Stimulated activated CD8-positive, alpha-beta memory T cell treated with anti-CD3 and anti-CD28 coated beads, Interleukin-7, amount 100 ng/mL, for 4 hours (primary cell): ENCODE results near the gene TUBGCP2.

Source experiments
- DNase-seq, 2 donors: peaks; one replicate each; pipeline ENCODE4 v3.0.0-alpha.2; 2020; ENCODE audit warnings: low read depth in 2 of 2

The TUBGCP2 gene

GRCh38 chr10:133278577-133279265, 30.0 kb downstream of the TUBGCP2 start:
- peak in 1 of 2 donors; percentile 67 for DNase-seq

DNA sequence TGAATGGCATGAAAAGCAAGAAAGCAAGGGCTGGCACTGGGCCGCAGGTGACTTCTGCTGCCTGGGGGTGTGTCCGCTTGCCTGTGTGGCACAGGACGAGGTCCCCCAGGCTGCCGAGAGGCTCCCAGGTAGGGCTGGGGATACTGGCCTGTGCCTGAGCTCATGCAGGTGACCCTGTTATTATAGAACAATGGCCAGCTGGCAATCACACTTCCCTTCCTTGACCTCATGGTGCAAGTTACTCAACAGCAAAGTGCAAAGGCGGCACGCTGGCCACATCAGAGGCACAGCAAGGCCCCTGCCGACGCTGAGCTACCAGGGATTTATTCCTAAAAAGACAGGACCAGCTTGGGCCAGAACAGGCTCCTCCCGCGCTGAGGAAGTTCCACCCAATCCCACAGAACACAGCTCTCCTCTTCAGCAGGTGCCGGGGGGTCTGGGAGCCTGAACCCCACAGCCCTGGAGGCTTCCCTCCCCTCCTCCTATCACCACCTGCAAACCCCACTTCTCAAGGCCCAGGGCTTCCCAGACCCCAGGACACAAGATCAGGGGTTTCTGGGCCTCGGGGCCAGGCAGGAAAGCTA, 30.6 kb downstream of the TUBGCP2 start:
- no peak for DNase-seq

GRCh38 chr10:133277277-133277992, 31.2 kb downstream of the TUBGCP2 start:
- DNase-seq: no peak

- DNase-seq: peak in 1 of 2 donors; percentile 63
These were observed 32.1 kb downstream of the TUBGCP2 start, which contains the start of gene ADAM8 for GRCh38 chr10:133276435-133277201. Gene ADAM8, minus strand, starts transcription at chr10:133276868. Its CDS starts 51 bp downstream, at chr10:133276817.

DNA sequence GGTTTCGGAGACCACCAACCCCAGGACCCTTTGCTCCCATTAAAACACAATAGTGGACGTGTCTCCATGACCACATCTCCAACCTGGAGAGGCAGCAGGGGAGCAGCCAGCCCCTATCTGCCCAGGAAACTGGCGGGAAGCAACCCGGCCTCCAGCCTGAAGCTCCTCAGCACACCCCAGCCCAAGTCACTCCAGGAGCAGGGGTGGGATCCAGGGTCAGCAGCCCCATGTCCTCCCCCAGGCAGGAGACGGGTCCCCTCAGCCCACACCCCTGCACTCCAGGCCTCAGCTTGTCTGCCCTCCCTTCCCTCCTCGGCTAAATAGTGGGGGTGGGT, 32.6 kb downstream of the TUBGCP2 start:
- DNase-seq: no peak

GRCh38 chr10:133275684-133276092, 33.0 kb downstream of the TUBGCP2 start:
- DNase-seq: no peak

DNA sequence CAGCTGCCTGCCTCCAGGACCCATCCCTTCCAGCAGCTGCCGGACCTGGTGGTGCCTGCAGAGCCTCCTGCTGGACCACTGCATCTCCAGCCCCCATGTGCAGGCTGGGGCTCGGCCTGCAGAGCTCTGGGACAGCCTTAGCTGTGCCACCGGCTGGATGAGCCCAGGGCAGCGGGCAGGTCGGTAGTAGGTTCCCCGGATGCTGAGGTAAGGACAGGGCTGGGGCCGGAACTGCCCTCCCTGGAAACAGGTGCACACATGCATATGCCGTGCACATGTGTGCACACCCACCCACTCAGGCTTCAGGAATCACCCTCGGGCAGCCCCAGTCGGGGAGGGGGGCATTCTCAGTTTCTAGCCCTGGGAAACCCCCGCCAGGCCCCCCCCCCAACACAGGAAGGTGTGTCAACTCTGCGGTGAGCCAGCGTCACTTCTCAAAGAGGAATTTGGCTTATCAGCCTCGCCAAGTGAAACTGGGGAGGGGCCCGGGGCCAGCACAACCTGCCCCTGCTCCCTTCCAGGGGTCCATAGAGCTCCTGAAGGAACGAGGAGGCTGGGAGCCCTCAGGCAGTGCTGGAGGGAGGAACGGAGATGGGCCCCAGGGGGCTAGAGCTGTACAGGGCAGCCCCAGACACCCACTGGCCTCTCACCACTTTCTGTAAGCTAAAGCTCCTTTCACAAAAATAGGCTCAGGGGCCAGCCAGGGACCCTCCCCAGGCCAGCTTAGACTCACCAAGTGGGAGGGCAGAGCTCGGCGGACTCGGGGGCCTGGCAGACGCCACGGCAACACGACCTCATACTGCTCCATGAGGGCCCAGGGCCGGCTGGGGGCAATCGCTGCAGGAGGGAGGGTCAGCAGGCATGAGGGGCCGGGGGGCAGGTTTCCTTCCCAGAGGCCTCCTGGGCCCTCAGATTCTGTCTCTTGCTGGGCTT, 33.7 kb downstream of the TUBGCP2 start:
- peak; percentile 79 to 81 for DNase-seq

DNA sequence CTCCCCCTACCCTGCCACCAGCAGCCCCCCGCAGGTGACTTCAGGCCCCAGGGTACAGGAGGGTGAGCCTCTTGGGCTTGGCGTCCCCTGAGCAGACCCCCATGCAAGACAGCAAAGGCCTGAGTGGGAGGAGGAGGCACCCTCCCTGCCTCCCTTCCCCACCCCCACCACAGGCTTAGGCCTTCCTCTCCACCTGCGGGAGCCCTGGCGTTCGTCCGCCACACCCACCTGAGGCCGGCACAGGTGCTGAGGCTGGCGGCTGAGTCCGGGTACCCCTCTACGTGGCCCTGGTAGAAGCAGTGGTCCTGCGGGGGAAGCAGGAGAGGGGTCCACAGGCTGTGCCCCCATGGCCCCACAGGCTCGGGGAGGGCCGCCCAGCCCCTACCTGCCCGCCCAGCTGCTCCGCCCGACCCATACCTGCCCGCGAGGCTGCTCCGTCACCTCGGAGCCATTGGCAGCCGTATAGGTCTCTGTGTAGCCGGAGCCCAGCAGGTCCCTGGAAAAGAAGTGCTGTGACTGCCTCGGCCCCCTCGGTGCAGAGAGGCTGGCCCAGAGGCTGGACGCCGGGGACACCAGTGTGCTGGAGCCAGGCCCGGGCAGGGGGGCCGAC, 35.0 kb downstream of the TUBGCP2 start:
- no peak for DNase-seq

- DNase-seq: no peak
These were observed 35.7 kb downstream of the TUBGCP2 start for GRCh38 chr10:133272964-133273420.

DNA sequence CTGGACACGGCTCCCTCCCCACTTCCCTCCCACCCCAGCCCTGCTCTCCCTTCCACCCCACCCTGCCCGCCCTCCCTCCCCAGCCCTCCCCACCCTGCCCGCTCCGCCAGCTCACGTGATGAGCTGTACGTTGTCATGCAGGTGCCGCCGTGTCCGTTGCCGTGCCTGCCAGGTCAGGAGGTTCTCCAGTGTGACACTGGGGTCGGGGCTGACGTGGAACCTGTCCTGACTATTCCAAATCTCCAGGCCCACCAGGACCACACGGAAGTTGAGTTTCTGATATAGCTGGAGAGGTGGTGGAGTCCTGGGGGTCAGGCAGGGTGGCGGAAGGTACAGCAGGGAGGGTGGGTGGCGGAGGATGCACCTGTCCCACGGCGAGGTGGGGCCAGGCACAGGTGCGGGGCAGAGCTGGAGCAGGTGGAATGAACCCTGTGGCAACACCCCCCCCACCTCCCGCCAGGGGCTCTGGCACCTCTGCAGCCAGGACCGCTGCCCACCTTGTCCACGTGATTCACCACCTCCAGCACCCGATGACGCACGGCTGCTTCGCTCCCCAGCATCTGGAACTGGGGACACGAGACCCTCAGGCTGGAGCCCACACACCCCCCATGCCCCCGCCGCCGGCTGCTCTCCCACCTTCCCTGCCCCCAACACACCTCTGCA, 36.2 kb downstream of the TUBGCP2 start:
- no peak for DNase-seq

DNA sequence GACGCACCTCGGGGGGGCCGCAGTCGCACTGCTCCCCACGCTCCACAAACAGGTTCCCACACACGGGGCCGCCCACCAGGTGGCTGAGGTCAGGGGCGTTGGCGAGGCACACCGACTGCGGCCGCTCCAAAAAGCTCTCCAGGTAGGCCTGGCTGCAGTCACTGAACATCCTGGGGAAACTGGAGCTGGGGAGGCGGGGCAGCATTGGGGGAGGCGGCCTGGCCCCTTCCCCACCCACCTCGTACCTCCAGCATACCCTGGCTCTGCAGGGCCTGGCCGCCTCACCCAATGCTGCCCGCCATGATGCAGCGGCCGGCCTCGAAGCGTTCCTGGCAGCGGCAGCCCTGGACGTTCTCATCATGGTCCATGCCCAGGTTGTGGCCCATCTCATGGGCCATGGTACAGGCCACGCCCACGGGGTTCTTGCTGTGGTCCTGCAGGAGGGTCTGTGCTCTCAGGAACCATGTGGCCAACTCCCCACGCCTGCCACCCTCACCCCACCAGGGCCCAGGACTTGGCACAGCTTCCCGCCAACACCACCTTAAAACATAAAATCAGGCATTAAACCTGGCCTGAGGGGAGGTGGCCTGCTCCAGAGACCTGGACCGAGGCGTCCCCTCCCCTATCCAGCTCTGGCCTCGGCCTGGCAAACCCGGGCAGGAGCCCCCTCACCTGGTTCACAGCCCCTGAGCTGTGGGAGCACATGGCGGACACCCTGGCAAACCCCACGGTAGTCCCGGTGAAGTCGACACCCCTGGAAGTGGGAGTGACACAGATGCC, 37.0 kb downstream of the TUBGCP2 start:
- DNase-seq: no peak

- no peak for DNase-seq
These were observed 37.8 kb downstream of the TUBGCP2 start for GRCh38 chr10:133270773-133271297.

GRCh38 chr10:133270204-133270603, 38.5 kb downstream of the TUBGCP2 start:
- DNase-seq: no peak

DNA sequence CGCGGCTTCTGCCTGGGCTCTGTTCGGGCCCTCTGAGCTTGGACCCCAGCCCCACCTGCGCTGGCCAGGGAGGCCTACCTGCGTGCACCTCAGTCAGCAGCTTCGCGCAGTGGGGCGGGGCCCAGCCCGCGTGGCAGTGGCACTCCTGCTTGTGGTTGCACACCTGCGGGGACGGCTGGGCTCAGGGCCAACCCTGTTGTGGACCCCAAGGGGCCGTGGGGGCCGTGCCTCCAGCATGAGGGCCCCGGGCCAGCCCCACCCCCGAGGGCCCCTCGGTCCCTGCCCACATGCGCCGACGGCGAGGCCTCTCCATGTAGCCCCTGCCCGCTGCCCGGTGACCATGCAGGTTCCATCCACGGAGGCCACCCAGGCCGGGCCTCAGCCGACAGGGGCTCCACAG, 39.3 kb downstream of the TUBGCP2 start:
- DNase-seq: no peak

DNA sequence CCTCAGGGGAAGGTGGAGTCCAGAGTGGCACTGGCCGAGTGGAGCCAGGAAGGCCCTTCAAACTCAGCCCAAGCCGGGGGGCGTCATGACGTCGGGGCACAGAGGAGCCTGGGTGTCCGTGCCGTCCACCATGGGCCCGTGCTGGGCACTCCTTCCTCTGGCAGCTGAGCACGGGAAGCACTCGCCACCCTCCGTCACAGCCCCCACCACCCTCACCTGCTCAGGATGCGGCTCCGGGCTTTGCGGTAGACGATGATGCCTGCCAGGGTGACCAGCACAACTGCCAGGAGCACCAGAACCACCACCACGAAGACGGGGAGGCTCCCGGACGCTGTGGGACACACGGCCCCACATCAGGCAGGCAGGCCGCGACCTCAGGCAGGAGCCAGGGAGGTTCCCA, 40.1 kb downstream of the TUBGCP2 start:
- no peak for DNase-seq

GRCh38 chr10:133267829-133268228, 40.8 kb downstream of the TUBGCP2 start:
- no peak for DNase-seq

- DNase-seq: no peak
These were observed 41.4 kb downstream of the TUBGCP2 start for GRCh38 chr10:133267293-133267692.

DNA sequence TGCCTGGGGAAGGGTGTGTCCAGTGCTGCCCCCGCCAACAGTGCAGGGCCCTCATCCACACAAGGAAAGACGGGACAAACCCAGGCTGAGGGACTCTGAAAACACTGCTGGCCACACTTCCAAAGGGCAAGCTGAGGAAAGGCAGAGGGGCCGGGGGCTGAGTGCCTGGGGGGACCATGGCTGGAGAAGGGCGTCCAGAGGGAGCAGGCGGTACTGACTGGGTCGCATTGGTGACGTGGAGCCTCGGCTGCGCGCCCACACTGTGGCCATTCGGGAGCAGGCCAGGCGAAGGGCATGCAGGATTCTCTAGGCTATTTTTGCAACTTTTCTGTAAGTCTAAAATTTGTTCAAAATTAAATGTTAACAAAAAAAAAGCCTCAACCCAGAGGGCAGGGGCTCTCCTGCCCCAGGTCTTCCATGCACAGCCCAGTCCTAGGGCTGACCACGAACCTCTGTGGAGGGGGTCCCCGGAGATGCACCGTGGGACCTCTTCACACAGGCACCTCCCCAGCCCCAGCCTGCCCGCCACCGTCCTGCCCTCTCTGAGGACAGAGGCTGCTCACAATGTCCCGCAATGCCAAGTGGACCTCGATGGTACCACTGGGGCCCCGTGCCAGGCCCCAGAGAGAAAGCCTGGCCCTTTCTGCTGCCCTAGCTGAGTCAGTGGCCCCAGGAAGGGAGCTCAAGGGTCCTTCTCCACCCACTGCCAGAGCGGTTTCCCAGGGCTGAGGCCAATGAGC, 42.4 kb downstream of the TUBGCP2 start:
- DNase-seq: no peak
